Esophagus mucosa (tissue), 1 donor: ENCODE data around the gene FSTL1. TPM values are rescaled to one million over a fixed set of nuclear protein-coding genes. Genes with fewer than 3 reads are reported as not detected.

Source experiments
- ATAC-seq: fragments of 200-7000 bp; cut with Tn5 transposase; one replicate; pipeline ENCODE4 v1.9.1; 2020
- total RNA-seq: library from RNA; stranded (reverse); gene quantifications from one replicate; pipeline ENCODE4 v1.2.4, GENCODE V29; 2023
- donor health status: DM: yes; HTN: yes; CAD: no.

The FSTL1 gene, protein sequence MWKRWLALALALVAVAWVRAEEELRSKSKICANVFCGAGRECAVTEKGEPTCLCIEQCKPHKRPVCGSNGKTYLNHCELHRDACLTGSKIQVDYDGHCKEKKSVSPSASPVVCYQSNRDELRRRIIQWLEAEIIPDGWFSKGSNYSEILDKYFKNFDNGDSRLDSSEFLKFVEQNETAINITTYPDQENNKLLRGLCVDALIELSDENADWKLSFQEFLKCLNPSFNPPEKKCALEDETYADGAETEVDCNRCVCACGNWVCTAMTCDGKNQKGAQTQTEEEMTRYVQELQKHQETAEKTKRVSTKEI
- total RNA-seq = 15.8 TPM

DNA sequence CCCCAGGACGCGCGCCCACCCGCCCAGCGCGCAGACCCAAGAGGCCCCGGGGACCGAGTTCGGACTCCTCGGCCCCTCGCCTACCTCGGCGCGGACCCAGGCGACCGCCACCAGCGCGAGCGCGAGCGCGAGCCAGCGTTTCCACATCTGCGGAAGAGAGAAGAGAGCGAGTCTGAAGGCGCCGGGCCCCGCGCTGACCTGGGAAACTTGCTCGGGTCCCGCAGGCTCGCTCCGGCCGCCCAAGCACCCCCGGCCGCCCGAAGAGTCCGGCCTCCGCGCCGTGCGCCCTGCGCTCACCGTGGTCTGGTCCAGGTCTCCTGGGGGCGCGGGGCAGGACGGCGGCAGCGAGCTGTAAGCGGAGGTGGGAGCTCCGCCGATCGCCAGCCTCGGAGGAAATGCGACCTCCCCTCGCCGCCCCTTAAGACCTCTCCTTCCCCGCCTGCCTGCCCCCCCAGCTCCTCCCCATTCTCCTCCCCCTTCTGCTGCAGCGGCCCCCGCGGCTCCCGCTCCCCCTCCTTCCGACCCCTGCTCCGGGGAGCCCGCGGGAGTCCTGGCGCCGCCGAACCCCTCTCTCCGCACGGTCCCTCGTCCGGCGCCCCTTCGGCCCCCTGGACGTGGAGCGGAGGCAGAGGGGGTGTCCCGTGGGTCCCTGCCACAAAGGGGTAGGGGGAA, at the start of gene FSTL1:
TSS of gene FSTL1 (minus strand) at position 393 of the 672 bp plus-strand sequence. CDS start at position 147, 246 bp downstream.
- ATAC-seq = peak; percentile 52

DNA sequence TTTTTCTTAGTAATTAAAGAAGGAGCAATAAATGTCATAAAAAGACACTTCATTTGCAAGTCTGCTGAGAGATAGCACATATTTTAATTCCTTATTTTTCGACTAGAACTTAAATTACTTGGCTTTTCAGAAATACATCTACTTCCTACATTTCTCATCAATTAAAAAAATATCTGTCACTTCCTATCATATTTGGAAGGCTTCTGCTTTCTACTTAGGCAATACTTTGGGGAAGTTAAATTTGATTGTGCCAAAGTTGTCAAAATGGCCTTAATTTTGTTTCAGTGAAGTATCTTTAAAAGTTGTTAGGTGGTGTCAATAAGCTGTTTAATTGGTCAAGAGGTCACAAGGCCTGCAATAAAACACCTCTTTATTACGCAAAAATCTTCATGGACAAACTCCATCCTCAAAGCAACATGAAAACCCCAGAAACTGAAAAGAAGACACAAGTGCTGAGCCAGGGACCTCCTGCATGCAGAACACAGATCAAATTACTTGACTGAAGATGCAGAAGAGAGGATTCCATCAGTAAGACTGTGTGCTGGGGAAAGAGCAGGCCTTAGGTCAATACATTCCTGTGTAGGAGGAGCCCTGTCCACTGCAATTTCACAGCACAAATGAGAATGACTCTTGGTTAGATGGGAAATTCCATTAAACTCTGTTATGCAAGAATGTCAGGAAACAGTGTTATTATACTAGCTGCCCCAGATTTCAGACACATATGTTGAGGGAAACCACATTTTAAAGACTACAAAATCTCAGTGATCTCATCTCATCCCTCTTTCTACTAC, 48.0 kb upstream of the FSTL1 start:
- no peak for ATAC-seq

DNA sequence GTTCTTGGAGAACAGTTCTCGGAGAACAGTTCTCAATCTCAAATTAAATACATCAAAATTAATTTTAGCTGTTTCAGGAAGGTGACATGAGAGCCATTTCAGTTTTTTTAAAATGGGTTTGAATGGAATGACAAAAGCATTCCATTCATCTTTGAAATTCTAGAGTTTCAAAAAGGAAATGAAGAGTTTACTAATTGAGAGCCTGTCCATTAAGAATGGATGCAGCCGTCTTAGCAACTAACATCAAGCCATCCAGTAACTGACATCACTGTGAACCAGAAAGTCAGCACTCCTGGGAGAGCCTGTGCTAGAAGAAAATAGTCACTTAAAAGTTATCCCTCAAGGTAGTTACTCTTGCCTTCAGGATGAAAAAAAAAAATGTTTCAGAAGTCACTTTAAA, 47.0 kb upstream of the FSTL1 start:
- no peak for ATAC-seq

DNA sequence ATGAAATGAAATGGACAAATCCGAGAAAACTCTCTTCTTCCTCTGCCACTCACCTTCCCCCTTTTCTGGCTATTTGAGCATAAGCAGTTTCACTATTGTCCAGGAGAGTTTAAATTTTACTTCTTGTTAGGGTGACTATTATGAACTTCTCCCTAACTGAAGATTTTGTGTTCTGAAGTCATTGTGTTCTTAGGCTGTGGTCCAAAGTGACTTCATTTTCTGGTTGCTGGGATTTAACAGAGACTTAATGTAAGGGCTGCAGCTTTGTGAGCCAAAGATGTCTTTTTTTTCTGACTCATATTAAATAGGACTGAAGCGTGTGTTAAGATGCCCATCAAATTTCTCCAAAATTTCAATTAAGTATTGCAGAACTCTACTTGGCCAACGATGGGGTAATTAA, 46.5 kb upstream of the FSTL1 start:
- ATAC-seq = no peak

DNA sequence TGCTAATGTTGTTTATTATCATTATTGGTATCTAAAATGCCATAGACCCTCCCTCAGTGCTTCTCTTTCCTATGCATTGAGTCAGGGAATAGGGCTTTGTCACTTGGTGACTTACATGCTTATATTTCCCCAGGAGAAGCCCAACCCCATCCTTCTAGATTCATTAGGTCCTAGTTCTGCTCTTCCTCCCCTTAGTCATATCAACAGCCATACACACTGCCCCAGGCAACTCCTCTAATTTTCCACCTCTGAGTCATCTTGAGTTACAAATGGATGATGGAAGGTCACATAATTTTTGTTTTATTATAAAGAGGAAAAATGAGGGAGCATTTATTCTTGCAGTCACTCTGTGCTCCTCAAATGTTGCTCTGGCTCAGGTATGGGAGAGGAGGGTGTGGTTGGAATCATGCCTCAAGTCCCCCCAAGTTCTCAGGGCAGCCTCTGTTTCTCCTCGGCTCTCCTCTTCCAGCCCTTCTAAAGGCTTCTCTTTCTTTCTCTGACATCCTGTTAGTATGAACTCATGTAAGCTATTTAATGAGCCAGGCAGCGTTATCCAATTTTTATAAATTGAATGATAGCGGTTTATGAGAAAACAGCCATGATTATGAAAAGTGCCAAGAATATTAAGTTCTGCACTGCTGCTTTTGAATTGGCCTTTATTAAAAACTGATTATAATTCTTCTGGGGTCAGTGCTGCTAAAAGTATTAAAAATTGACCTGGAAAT, 45.6 kb upstream of the FSTL1 start:
- no peak for ATAC-seq

DNA sequence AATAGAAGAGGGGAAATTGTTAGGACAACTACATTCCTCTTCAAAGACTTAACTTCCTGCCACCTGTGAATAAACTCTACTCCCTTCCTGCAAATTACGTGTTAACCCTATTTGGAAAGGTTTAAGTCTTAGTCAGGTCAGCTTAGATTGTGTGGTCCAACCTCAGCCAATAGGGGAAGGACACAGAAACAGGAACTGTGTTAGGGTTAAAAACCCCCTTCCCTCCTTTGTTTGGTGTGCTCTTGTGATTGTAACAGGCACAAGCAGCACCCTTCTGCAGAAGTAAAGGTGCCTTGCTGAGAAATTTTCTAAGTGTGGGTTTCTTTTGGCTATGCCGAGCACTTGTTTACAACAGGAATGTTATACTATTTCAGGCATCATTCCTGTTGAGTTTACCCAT, 45.0 kb upstream of the FSTL1 start:
- ATAC-seq = no peak

DNA sequence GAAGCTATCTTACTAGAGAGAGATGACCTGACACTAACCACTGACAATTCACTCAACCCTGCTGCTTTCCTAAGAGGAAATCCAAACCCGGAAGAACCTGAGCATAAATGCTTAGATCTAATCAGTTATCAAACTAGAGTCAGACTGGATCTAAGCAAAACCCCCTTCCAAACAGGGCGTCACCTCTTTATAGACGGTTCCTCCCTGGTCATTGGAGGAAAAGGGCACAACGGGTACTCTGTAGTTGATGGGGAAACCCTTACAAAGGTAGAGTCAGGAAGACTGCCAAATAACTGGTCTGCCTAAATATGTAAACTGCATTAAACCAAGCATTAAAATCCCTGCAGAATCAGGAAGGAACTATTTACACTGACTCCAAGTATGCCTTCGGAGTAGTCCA, 41.3 kb upstream of the FSTL1 start:
- no peak for ATAC-seq

DNA sequence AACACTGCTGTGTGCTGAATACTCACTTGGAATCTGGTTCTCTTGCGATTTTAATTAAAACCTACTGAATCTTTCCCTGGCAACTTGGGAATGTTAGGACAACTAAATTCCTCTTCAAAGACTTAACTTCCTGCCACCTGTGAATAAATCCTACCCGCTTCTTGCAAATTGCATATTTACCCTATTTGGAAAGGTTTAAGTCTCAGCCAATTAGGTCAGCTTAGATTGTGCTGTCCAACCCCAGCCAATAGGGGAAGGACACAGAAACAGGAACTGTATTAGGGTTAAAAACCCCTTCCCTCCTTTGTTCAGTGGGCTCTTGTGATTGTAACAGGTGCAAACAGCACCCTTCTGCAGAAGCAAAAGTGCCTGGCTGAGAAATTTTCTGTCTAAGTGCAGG, 38.6 kb upstream of the FSTL1 start:
- ATAC-seq = no peak

DNA sequence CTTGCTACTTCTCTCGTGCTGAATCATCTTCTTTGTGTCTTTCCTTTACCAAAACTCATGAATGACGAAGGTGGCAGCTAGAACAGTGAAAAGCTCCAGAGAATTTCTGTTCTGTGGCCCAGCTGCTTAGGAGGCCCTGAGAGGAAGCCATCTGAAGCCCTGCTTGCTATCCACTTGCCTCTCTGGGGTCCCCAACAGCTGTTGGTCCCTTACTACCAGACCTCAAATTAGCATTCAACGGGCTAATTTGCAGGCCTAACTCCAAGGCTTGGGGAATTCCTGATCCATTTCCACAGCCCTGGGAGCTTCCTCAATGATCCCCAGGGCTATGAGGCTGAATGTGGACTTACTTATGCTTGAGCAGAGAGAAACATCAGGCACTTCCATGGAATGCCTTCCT, 37.5 kb upstream of the FSTL1 start:
- ATAC-seq = no peak

DNA sequence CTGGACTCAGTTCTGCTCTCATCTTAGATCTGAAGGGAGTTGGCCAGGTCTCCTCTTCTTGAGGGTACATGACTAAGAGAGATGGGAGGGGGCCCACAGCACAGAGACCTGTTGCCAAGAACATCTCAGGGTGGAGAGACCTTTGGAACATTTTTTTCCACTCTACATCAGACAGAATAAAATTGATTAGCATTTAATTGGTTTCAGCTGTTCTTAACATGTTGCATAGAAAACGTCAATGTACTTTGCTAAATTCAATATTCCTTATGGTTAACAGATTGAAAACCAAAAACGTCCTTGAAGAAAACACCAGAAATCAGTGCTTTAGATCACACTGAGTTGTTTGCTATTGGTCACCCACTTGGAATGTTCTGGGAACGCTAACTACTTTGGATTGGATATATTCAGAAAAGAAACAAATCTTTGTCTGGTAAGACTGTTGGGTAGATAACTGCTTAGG, 36.4 kb upstream of the FSTL1 start:
- ATAC-seq = no peak

DNA sequence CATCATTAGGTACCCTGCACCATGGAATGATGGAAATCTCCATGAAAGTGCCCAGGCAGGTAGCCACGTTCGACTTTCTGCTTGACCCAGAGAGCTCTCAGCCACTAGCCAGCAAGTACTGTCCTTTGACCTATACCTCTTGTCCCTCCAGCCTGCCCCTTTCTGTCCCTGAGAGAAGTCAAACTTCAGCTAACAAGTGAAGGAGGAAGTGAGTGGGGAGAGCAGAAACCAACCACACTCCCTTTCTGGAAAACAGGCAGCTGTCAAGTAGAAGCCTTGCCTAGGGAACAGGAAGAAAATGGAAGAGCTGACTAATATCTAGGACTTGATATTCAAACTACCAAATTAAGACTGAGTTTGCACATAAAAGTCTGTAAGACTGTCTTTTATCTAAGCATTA, 30.3 kb upstream of the FSTL1 start:
- ATAC-seq = no peak

DNA sequence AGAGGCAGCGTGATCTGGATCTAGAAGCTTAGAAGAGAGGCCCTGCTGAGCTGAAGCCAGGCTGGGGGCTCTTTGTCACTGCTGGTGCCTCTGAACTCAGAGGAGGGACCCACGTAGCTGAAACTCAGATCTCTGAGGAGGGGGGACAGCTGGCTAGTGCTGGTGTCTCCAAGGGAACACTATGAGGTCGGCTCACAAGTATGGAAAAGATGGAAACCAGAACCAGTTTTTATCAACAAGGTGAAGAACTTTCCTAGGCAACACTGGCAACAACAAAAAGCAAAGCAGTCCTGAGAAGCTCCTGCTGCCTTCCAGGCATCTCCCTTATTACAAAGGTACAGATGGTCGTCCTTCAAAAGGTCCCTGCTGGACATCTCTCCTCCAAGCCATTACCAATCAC, 27.0 kb upstream of the FSTL1 start:
- ATAC-seq = no peak

DNA sequence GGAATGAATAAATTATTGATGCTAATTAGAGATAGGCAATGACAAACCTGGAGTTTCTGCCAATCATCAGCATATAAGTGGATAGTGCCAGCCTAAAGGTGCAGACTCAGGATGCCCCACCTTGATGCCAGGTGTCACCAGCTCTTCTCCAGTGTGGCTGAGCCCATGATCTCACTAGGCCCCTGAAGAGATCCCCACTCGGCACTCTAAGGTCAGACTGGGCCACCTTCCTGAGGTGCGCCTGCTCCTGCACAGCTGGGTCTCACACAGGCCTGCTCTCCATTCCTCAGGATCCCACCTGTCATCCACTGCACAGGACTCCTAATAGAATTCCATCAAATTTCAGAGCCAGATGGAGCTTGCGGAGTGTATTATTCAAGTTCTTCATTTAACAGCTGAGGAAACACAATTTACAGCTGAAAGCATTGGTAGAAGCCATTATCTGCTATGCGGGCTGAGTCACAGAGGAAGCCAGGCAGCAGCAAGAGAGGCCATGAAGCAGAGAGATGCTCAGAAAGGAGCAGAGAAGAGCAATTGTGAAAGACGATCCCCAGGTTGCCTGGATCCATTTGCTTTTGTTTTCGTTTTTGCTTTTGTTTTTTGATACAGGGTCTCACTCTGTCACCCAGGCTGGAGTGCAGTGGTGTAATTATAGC, 25.1 kb upstream of the FSTL1 start:
- ATAC-seq = no peak

DNA sequence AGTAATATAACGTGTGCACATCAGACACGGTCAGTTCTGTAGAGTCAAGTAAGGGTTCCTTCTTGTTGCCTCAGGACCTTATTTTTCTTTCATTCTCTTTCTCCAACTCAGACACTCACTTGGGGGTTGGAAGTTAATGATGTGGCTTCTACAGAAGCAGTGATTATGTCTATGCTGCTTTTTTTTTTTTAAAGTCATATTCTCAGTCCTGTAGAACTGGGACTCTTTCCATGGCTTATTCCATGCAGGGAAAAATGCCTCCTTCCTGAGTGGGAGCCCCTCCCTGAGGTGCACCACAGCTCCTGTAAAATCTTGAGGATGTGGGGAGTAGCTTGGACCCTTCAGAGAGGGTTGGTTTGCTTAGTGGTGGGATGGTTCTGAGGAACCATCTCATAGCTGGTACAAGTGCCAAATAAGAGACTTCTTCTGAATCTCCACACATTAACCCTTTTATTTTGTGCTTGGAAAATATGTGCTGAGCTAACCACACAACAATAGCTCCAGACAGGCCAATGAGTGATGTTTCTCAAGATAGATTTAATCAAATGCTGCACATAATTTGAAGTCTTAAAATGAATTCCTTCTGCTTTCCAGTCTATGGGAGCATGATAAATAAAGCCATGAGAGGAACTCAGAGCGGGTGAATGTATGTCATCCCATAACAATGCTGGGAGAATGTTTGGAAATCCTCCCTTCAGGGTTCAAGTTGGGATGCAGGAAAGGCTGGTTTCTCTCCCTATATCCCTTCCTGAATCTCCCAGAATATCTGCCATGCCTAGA, 23.3 kb upstream of the FSTL1 start:
- ATAC-seq = no peak

DNA sequence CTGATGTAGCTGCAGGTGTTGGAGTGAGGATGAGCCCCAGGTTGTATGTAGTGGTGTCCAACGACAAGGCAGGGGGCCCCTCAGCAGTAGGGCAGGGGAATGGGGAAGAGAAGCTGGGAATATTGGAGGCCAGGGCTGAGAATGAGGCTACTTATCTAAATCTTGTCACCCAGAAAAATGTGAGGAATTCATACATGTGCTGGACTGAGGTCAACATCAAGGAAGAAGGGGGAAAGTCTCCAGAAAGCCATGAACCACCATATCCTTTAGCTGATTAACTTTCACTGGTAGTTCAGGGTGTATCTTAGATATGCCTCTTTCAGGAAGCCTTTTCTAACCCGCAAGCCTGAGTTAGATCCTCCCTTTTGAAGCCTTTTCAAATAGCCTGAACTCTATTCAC, 22.6 kb upstream of the FSTL1 start:
- ATAC-seq = no peak

DNA sequence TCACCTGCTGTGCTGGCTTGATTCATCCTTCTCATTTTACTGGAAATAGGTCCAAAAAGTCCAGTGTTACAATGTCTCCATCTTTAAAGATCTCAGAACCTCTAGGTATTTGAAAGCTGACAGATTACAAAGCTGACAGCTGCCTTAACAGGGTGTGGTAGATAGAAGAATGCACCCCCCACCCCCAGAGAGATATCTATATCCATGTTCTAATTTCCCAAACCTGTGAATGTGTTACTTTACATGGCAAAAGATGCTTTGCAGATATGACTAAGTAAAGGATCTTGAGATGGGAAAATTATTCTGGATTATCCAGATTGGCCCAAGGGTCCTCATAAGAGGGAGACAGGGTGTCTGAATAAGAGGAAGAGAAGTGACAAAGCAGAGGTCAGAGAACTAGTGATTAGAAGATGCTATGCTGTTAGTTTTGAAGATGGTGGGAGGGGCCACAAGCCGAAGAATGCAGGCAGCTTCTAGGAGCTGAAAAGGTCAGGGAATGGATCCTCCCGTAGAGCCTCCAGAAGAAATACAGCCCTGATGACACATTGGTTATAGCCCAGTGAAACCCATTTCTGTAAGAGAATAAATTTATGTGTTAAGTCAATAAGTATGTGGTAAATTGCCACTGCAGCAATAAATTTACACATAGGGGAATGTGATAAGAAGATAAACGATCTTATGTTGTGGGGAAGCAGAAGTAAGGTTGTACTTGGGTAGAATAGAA, 21.5 kb upstream of the FSTL1 start:
- no peak for ATAC-seq

DNA sequence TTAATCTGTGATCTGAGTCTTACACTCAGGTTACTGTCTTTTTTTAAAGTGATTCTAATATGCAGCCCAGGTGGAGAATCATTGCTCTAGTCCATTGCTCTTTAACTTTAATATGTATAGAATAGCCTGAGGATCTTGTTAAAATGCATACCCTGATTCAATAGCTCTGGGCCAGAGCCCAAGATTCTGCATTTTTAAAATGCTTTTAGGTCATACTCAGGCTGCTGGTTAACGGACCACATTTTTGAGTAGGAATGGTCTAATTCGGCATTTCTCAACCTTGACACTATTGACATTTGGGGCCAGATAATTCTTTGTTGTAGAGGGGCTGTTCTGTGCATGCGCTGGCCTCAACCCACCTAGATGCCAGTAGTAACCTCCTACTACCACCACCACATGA, 20.9 kb upstream of the FSTL1 start:
- no peak for ATAC-seq

DNA sequence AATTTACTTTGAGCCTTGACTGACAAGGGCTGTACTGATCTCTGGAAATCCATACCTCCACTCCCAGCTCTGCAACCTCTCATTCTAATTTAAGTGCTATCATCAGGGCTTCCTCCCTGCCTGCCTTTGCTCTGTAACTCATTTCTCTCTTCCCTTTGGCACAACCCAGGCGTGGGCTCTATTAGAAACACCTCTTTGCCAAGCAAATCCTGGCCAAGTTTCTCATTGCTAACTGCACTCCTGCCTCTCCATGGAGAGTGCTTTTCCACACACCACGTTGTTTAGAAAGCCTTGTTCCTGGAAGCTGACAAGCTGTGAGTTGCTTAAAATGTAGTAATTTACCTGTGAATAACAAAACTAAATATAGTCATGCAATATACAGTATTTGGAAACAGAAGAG, 20.1 kb upstream of the FSTL1 start:
- ATAC-seq = no peak

DNA sequence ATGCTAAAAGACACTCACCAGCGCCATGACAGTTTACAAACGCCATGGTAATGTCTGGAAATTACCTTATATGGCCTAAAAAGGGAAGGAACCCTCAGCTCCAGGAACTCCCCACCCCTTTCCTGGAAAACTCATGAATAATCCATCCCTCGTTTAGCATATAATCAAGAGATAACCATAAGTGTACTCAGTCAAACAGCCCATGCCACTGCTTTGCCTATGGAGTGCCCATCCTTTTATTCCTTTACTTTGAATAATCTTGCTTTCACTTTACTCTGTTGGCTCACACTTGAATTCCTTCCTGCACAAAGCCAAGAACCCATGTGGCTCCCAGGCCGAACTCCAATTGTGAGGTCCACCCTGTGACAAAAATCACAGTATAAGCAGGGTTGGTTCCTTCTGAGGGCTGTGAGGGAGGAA, 19.1 kb upstream of the FSTL1 start:
- ATAC-seq = no peak

DNA sequence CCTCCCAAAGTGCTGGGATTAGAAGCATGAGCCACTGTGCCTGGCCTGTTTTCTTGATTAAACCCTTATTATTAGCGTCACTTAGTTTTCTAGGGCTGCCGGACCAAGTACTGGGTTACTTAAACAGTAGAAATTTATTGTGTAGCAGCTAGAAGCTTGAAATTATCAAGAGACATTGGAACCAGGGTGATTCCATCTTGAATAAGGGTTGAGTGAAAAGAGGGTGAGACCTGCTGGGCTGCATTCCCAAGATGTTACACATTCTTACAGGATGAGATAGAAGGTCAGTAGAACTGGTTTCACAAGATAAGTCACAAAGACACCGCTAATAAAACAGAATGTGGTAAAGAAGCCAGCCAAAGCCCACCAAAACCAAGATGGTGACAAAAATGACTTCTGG, 18.6 kb upstream of the FSTL1 start:
- peak; percentile 95 for ATAC-seq
